H9 (cell line): ENCODE results near the gene ADSS2. TPM values are rescaled to one million over a fixed set of nuclear protein-coding genes. Genes with fewer than 3 reads are reported as not detected.

Experiments used
- DNase-seq: peaks from one replicate; pipeline ENCODE4 v3.0.0-alpha.2; 2017
- H2AFZ ChIP-seq: one replicate; pipeline ENCODE4 v1.6.1; 2013; ENCODE audit warnings: mild to moderate bottlenecking, low read length, control low read depth, moderate library complexity
- H2AK5ac ChIP-seq: 2 replicates; pipeline ENCODE4 v1.6.1; 2013; ENCODE audit warnings: low read length, control low read depth, mixed read lengths; ENCODE audit not compliant: insufficient read length
- H2BK120ac ChIP-seq: one replicate; pipeline ENCODE4 v1.6.1; 2013; ENCODE audit warnings: low read depth, mild to moderate bottlenecking, low read length, control low read depth, inconsistent platforms; ENCODE audit not compliant: poor library complexity, severe bottlenecking
- H2BK12ac ChIP-seq: 2 replicates; pipeline ENCODE4 v1.6.1; 2013; ENCODE audit warnings: low read length, control low read depth, mixed read lengths, low read depth; ENCODE audit not compliant: insufficient read length
- H2BK15ac ChIP-seq: 2 replicates; pipeline ENCODE4 v1.6.1; 2013; ENCODE audit warnings: low read depth, low read length, control low read depth
- H2BK20ac ChIP-seq: one replicate; pipeline ENCODE4 v1.6.1; 2013; ENCODE audit warnings: low read depth, mild to moderate bottlenecking, low read length, control low read depth, inconsistent platforms; ENCODE audit not compliant: poor library complexity, severe bottlenecking
- H2BK5ac ChIP-seq: 2 replicates; pipeline ENCODE4 v1.6.1; 2013; ENCODE audit warnings: low read length, control low read depth, mixed read lengths; ENCODE audit not compliant: insufficient read length
- H3K14ac ChIP-seq: 2 replicates; pipeline ENCODE4 v1.6.1; 2013; ENCODE audit warnings: low read length, control low read depth; ENCODE audit not compliant: insufficient read depth
- H3K18ac ChIP-seq: 2 replicates; pipeline ENCODE4 v1.6.1; 2013; ENCODE audit warnings: low read depth, mild to moderate bottlenecking, mixed read lengths, low read length, control low read depth; ENCODE audit not compliant: insufficient read length
- H3K23ac ChIP-seq: 2 replicates; pipeline ENCODE4 v1.6.1; 2013; ENCODE audit warnings: low read length, control low read depth, mixed read lengths, low read depth; ENCODE audit not compliant: insufficient read length
- H3K23me2 ChIP-seq: 2 replicates; pipeline ENCODE4 v1.6.1; 2013; ENCODE audit warnings: low read depth, mild to moderate bottlenecking, mixed read lengths, low read length, control low read depth; ENCODE audit not compliant: insufficient read length, poor library complexity, severe bottlenecking
- H3K27ac ChIP-seq: 2 replicates; pipeline ENCODE4 v1.5.1; 2013; ENCODE audit warnings: low read length, control low read depth, mixed read lengths, low read depth; ENCODE audit not compliant: insufficient read length
- H3K27me3 ChIP-seq: 2 replicates; pipeline ENCODE4 v1.6.1; 2013; ENCODE audit warnings: low read length, control low read depth, inconsistent platforms; ENCODE audit not compliant: insufficient read depth
- H3K4ac ChIP-seq: 2 replicates; pipeline ENCODE4 v1.6.1; 2013; ENCODE audit warnings: low read depth, mild to moderate bottlenecking, control low read depth, inconsistent platforms, low read length, moderate library complexity
- H3K4me1 ChIP-seq: 2 replicates; pipeline ENCODE4 v1.6.1; 2013; ENCODE audit warnings: low read length, control low read depth, inconsistent platforms; ENCODE audit not compliant: insufficient read depth
- H3K4me2 ChIP-seq: 2 replicates; pipeline ENCODE4 v1.6.1; 2013; ENCODE audit warnings: low read length, control low read depth, mixed read lengths; ENCODE audit not compliant: insufficient read length, insufficient read depth
- H3K56ac ChIP-seq: 2 replicates; pipeline ENCODE4 v1.6.1; 2013; ENCODE audit warnings: low read depth, mild to moderate bottlenecking, mixed read lengths, low read length, control low read depth; ENCODE audit not compliant: insufficient read length
- H3K79me1 ChIP-seq: 2 replicates; pipeline ENCODE4 v1.6.1; 2013; ENCODE audit warnings: low read depth, mild to moderate bottlenecking, moderate library complexity, low read length, control low read depth, inconsistent platforms; ENCODE audit not compliant: insufficient read depth, poor library complexity, severe bottlenecking
- H3K79me2 ChIP-seq: 2 replicates; pipeline ENCODE4 v1.6.1; 2013; ENCODE audit warnings: low read length, control low read depth, inconsistent platforms; ENCODE audit not compliant: insufficient read depth
- H3K9ac ChIP-seq: 2 replicates; pipeline ENCODE4 v1.6.1; 2013; ENCODE audit warnings: low read length, control low read depth, mixed read lengths; ENCODE audit not compliant: insufficient read length; ENCODE audit errors: extremely low read depth
- H3K9me3 ChIP-seq: one replicate; pipeline ENCODE4 v1.6.1; 2013; ENCODE audit warnings: low read depth, low read length, inconsistent platforms; ENCODE audit not compliant: control insufficient read depth
- H3T11ph ChIP-seq: one replicate; pipeline ENCODE4 v1.6.1; 2013; ENCODE audit warnings: mild to moderate bottlenecking, low read length, control low read depth, inconsistent platforms
- H4K20me1 ChIP-seq: one replicate; pipeline ENCODE4 v1.6.1; 2013; ENCODE audit not compliant: control insufficient read depth, insufficient read length, insufficient read depth
- H4K5ac ChIP-seq: 2 replicates; pipeline ENCODE4 v1.6.1; 2013; ENCODE audit warnings: low read depth, mild to moderate bottlenecking, mixed read lengths, low read length, control low read depth; ENCODE audit not compliant: insufficient read length
- H4K8ac ChIP-seq: replicated peaks from 2 replicates; pipeline ENCODE4 v1.6.1; 2013; ENCODE audit warnings: low read length, control low read depth, mixed read lengths, low read depth; ENCODE audit not compliant: insufficient read length
- H4K91ac ChIP-seq: 2 replicates; pipeline ENCODE4 v1.6.1; 2013; ENCODE audit warnings: low read depth, mild to moderate bottlenecking, moderate library complexity, mixed read lengths, low read length, control low read depth; ENCODE audit not compliant: insufficient read length
- H3K27ac Mint-ChIP-seq, 3 experiments: 2 replicates in 2 of 3; 3 replicates in 1 of 3; pipeline ENCODE4 v1.8.0; 2020 to 2021; ENCODE audit warnings: mixed read lengths in 3 of 3, mild to moderate bottlenecking in 1 of 3, moderate library complexity in 1 of 3
- H3K27me3 Mint-ChIP-seq: 2 replicates; pipeline ENCODE4 v1.8.0; 2021; ENCODE audit warnings: low read depth, mild to moderate bottlenecking, moderate library complexity, mixed read lengths
- H3K36me3 Mint-ChIP-seq, 3 experiments: 2 replicates in 2 of 3; 3 replicates in 1 of 3; pipeline ENCODE4 v1.8.0; 2020 to 2021; ENCODE audit warnings: low read depth in 3 of 3, mixed read lengths in 3 of 3; ENCODE audit not compliant: insufficient read depth in 1 of 3
- H3K4me1 Mint-ChIP-seq, 2 experiments: 2 replicates each; pipeline ENCODE4 v1.8.0; 2020; ENCODE audit warnings: mixed read lengths in 2 of 2
- H3K4me3 Mint-ChIP-seq, 2 experiments: 2 replicates in 1 of 2; 3 replicates in 1 of 2; pipeline ENCODE4 v1.8.0; 2020 to 2021; ENCODE audit warnings: mild to moderate bottlenecking in 2 of 2, mixed read lengths in 2 of 2, moderate library complexity in 1 of 2
- H3K9me3 Mint-ChIP-seq, 2 experiments: 2 replicates in 1 of 2; 3 replicates in 1 of 2; pipeline ENCODE4 v1.8.0; 2020; ENCODE audit warnings: mild to moderate bottlenecking in 2 of 2, mixed read lengths in 2 of 2, moderate library complexity in 1 of 2
- CTCF ChIP-seq: fragments of 200-600 bp; sonication (generic); conservative IDR thresholded peaks from 3 replicates; pipeline ENCODE4 v1.8.0; 2021; ENCODE audit warnings: antibody characterized with exemption, mild to moderate bottlenecking
- WGBS: extraction: QIAGEN DNeasy Blood & Tissue Kit; methylation state at CpG from one replicate; pipeline ENCODE4 v1.1.7; 2013; ENCODE audit warnings: missing lambda C conversion rate, low lambda C conversion rate, mixed read lengths; ENCODE audit not compliant: insufficient read length; ENCODE audit errors: extremely low coverage; 5-methylcytosine and 5-hydroxymethylcytosine counted together
- total RNA-seq: library from RNA; stranded (reverse); gene quantifications from 2 replicates; pipeline ENCODE4 v1.2.1, GENCODE V29; 2021

ADSS2 gene
- total RNA-seq, 1 experiment from 2014 or later: 65.4 TPM

DNA sequence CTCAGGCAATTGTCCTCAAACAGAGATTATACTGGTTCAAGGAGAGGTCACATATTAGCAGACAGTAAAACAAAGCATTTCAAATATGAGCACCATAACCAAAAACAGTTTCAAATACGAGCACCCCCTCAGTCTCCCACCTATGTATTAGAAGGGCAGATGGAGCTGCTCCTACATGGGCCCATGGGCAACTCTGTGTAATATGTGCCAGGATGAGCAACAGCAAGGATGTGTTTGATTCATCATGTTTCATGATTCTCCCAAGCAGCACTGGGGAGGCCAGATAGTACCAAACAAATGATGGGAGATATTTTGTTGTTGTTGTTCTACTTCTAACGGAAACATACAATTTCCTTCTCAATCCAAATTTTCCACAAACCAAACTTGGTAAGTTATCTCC lies 8.9 kb downstream of the ADSS2 start:
- Mint-ChIP-seq H3K9me3 (no peaks in the 10 kb centered on the region; a peak in 1 of 5 replicates), H3K4me1 (peaks cover 48 to 50% of the 10 kb centered on the region in 2 experiments), H3K4me3 (no peak overlapping the region), H3K36me3 (peaks cover 4 to 8% (median 7%) of the 10 kb centered on the region in 3 experiments; a peak in 5 of 7 replicates), H3K27me3 (no peaks in the 10 kb centered on the region), H3K27ac (no peak overlapping the region)
- Histone ChIP-seq H3K14ac (no peak overlapping the region), H3K56ac (no peak overlapping the region), H3K9me3 (no peaks in the 10 kb centered on the region), H3K23ac (no peak overlapping the region), H2AFZ (no peak overlapping the region), H3K4me2 (no peak overlapping the region), H3K79me1 (peaks cover 9% of the 10 kb centered on the region), H3T11ph (no peak overlapping the region), H3K27ac (no peak overlapping the region), H2BK12ac (no peak overlapping the region), H3K27me3 (no peaks in the 10 kb centered on the region), H3K4me1 (peaks cover 13% of the 10 kb centered on the region; the same call in 1 of the 2 replicates), H4K20me1 (no peaks in the 10 kb centered on the region), H3K18ac (no peak overlapping the region), H4K5ac (no peak overlapping the region), H4K91ac (no peak overlapping the region), H3K79me2 (peaks cover 25% of the 10 kb centered on the region; the same call in 1 of the 2 replicates), H2BK15ac (no peak overlapping the region), H3K4ac (no peak overlapping the region), H4K8ac (no peak overlapping the region), H2BK5ac (no peak overlapping the region), H2AK5ac (no peak overlapping the region), H2BK120ac (no peak overlapping the region), H3K9ac (no peak overlapping the region), H3K23me2 (no peaks in the 10 kb centered on the region), H2BK20ac (no peak overlapping the region)
- no peak for DNase-seq
- TF ChIP-seq CTCF: no peak
- no CpG with 5 or more reads among the region's 2 CpGs for WGBS
